Fibroblast of skin of right biceps (primary cell): ENCODE data around the gene ZNF618.

Experiments
- DNase-seq: peaks from one replicate; pipeline ENCODE4 v3.0.0-alpha.2; 2013

The ZNF618 gene

GRCh38 chr9:114088571-114089170 lies 212.6 kb downstream of the ZNF618 start:
- no peak for DNase-seq

GRCh38 chr9:114089206-114089840 lies 213.2 kb downstream of the ZNF618 start:
- no peak for DNase-seq

GRCh38 chr9:114090798-114091197 lies 214.7 kb downstream of the ZNF618 start:
- DNase-seq, result no peak

- no peak for DNase-seq
Measured at GRCh38 chr9:114091711-114092110, 215.6 kb downstream of the ZNF618 start.

GRCh38 chr9:114092336-114092735 lies 216.2 kb downstream of the ZNF618 start:
- DNase-seq, result no peak

GRCh38 chr9:114093031-114093471 lies 216.9 kb downstream of the ZNF618 start:
- DNase-seq, result no peak

GRCh38 chr9:114093761-114094505 lies 217.8 kb downstream of the ZNF618 start:
- DNase-seq, result no peak

GRCh38 chr9:114094971-114095370 lies 218.9 kb downstream of the ZNF618 start:
- no peak for DNase-seq

GRCh38 chr9:114096041-114096511 lies 220.0 kb downstream of the ZNF618 start:
- no peak for DNase-seq

GRCh38 chr9:114096866-114097612 lies 220.9 kb downstream of the ZNF618 start:
- DNase-seq, result no peak

GRCh38 chr9:114097613-114098020 lies 221.5 kb downstream of the ZNF618 start:
- peak; percentile 50 for DNase-seq

- DNase-seq, result peak; percentile 33
Measured at GRCh38 chr9:114098021-114098935, 222.2 kb downstream of the ZNF618 start.

GRCh38 chr9:114098936-114099668 lies 223.0 kb downstream of the ZNF618 start, which contains the start of gene KIF12:
Gene KIF12 (minus strand): TSS chr9:114099292. CDS start chr9:114099276, 16 bp downstream.
- DNase-seq, result no peak

- no peak for DNase-seq
Measured at GRCh38 chr9:114099669-114100270, 223.7 kb downstream of the ZNF618 start.

- DNase-seq, result no peak
Measured at GRCh38 chr9:114100536-114100935, 224.4 kb downstream of the ZNF618 start.

- DNase-seq, result no peak
Measured at GRCh38 chr9:114102484-114102883, 226.4 kb downstream of the ZNF618 start.

GRCh38 chr9:114105236-114105635 lies 229.1 kb downstream of the ZNF618 start:
- no peak for DNase-seq
